Retina (tissue), 1 donor: Measurements from ENCODE around the gene STUM.

Source experiments
- DNase-seq: peaks from one replicate; pipeline ENCODE4 v3.0.0-alpha.2; 2016

STUM gene

DNA sequence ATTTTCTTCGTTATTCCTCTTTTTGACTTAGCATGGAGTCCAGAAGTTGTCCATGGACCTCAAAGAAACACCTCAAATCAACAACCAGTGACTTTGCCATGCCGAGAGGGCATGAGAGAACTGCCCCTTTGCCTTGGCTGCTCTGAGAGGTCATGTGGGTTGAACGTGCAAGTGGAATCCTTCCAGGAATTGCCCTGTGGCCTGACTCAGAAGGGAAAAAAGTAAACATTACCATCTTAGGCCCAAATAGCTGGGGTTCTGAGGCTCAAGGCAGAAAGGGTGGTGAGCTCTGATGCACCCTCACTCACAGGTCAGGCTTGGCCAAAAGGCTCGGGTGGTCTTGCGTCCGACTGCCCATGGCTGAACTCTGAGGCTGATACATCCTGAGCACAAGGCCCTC lies 15.1 kb downstream of the STUM start:
- DNase-seq = no peak

DNA sequence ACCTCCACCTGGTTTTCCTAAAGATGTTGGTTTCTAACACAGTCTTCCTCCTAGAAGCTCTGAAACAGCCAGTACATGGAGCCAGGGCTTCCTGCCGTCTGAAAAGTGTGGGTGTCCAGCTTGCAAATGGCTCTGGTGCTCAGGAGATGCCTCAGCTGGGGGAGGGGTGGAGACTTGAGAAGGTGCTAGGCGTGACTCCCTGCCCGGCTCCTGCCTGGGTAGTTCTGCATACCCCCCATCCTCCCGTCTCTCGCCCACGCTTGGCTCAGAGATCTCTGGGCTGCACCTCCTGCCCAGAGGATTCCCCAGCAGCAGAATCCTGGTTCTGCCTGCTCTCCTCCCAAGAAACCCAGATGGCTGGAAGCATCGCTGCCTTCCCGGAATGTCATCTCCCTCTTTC lies 16.9 kb downstream of the STUM start:
- DNase-seq = no peak

DNA sequence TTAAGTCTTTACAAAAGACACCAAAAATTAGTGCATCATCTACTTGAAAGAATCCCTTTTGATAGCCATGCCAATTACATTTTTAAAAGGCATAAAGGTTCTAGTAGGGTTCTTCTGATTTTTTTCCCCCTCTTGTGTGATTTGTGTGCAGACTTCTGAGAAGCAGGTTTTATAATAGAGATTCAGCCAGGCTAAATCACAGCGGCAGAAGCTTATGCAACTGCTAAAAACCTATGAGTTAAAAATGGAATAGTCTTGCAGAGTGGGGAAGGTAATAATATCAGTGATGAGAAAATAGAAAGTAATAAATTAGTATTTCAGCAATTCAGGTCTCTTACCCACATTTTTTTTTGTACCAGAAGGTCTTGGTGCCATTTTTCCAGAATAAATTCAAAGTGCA lies 17.7 kb downstream of the STUM start:
- no peak for DNase-seq

DNA sequence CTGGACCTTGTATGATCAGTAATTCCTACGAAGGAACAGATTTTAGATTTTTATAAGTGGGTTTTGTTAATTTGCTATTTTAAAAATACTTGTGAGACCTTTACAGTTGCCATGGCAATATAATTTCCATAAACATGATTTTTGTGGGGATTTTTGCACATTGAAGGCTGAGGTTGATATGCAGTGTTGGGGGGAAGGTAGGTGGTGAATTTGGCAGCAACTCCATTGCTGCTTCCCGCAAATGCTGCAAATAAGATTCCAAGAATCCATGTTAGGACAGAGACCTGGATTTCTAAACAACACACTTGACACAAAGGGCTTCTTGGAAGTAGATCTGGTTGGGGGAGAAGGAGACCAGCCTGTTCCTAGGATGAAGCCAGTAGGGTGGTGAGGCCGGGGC lies 18.2 kb downstream of the STUM start:
- DNase-seq = no peak

DNA sequence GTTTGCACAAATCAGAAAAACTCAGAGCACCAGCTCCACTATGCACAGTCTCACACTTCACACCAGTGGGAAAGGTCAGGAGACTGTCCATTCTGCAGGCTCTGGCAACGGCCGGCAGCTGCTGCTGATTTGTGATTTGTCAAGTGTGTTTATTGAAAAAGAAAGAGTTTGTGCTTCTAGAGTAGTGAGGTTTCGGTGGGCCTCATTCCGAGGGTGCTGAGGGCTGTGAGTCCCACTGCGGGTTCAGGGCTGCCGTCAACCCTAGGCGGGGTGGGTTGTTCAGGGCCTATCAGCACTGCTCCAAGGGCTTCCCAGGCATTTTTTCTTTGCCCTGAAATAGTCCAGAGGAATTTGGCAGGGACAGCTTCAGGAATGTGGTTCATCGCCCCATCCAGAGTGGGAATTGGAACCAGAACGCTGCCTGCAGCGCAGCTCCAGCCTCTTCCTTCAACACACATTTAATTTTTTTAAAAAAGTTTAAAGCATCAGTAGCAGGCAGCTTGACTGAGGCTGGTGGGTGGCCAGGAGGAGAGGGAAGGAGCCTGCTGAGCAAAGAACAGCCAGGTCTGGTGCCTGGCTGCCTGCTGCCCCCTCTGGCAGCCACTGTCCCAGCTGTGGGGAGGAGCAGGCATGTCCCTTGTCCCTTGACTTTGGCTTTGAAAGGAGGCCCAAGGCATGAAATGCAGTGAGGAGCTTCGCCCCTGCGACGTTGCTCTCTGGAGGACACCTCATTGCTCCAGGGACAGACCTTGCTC lies 19.7 kb downstream of the STUM start:
- DNase-seq = no peak

DNA sequence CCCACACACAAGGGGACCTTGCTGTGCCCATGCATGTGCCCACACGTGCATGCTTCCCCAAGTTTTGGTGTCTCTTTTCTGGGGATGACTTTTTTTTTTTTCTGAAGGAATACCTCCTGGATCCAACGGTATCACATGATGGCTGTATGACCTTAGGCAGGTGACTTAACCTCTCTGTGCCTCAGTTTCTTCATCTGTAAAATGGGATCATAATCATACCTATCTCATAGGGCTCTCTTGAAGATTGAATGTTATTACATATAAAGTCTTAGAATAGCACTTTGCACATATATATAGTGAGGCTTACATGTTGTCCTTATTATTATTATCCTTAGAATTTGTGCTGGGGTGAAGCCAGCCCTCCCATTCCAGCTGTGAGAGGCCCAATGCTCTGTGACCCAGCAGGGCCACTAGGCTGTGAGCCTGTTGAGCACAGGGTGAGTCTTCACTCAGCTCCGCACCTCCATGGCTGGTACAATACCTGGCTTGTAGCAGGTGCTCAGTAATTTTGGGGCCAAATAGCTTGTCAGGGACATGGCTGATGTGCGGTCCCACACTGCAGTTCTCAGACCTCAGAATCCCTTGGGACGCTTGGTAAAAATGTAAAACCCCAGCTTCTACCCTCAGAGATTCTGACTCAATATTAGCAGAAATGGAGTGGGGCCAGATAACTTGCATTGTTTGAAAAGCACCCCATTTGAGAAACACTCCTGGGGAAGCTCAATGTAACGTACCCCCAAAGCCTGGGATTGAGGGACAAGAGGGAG lies 20.6 kb downstream of the STUM start:
- no peak for DNase-seq

DNA sequence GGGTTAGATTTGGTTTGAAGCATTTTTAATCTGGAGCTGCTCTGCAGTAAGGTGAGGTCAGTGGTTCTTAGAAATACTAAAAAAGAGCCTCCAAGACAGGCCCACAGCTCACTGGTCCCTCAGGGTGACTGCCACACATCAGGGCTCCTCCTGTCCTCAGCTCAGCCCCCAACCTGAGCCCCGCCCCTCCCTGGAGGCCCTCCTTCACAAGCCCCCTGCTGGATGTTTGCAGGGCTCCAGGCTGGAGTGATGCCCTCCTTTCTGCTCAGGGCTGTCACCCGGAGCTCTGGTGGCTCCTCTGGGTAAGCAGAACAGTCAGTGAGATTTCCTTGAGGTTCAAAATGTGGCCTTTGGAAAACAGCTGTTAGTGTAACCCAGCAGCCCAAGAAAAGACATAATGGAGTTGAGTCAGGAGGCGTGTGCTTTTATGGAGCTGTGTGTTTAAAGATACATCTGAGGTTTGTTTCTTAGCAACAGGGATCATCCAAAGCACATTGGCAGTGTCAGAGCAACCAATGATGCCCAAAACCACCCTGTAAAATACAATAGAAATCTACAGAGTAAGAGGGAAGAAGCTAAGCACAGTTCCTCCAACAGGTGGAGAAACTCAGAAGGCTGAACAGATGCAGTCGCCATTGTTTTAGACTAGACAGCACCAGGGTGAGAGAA lies 21.4 kb downstream of the STUM start:
- no peak for DNase-seq

DNA sequence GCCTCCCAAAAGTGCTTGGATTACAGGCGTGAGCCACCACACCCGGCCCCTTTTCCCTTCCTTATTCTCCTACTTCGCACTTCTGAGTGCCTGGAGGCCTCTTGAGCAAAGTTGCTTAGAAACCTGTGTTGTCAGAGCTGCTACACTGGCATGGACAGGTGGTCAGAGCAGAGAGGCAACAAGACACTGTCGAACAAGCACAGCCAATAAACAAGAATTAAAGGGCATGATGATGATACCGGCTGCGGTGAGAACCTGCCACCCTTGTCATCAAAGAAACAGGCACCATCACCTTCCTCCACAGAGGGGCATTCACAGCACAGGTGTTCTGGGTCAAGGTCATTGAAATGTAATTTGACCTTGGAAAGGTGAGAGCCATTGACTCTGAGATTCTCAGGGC lies 23.3 kb downstream of the STUM start:
- DNase-seq = no peak

DNA sequence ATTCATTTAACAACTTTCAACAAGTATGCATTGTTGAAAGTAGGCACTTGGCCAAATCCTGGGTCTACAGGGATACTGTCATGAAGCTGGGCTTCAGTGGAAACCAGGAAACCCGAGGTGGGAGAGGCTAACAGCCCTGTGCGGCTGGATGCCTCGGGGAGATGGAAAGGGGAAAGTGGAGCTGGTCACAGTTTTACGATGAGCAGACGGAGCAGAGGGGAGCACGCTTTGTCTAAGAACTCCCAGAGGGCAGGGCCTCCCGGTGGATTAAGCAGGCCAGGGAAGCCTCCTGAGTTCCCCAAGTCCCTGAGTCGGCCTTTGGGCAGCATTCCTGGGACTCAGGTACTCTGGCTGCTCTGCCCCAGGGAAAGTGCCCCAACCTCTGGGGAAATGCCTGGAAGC lies 23.8 kb downstream of the STUM start:
- DNase-seq = no peak

DNA sequence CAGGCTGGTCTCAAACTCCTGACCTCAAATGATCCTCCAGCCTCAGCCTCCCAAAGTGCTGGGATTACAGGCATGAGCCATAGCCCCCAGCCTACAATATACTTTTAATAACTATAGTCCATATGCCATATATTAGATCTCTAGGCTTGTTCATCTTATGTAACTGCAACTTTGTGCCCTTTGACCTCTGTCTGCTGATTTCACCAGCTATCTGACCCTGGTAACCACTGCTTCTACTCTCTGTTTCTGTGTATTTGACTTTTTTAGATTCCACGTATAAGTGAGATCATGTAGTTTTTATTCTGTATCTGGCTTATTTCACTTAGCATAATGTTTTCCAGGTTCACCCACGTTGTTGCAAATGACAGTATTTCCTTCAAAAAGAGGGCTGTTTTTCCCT lies 25.5 kb downstream of the STUM start:
- DNase-seq = no peak

DNA sequence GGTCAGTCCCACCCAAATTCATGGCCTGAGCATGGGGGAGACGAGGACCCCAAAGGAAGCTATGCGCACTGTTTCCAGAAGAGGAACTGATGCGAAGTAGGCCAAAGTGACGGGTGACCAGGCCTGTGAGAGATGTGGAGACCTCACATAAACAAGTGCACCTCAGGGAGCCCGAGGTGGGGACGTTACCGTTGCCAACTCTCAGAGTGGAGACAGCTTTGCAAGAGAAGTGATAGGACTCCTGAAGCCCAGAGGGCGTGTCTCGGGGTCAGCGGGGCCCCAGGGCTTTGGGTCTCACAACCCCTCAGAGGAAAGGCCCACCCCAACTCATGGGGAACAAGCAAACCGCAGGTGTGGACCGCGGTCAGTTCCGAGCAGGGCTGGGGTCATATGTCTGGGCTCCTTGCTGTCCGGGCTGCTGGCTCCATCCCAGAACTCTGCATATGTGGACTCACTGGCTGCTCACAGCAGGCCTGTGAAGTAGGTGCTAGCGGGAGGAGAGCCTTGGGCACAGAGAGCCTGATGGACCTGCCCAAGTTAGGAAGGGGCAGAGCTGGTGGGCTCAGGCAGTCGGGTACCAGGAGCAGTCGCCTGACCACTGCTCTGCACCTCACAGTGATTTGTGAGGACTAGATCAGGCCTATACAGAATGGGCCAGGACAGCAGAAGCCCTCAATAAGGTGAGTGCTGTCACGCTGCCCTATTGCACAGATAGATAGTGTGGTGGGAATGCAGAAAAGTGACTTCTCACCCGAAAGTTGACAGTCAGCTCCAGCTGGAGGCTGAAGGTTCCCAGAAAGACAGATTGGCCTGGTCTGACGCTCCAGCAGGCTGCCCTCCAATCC lies 26.2 kb downstream of the STUM start:
- no peak for DNase-seq

DNA sequence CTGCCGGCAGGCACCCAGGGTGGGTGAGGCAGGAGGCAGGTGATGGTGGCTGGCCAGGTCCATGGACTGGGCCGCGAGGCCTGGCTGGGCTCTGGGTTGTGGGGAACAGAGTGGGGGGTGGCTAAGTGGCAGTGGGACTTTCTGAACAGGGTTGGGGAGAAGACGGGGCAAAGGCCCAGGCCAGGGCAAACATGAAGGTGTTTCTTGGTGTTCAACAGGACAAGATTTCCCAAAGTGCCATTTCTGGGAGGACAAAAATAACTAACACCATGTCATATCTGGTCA lies 26.8 kb downstream of the STUM start:
- DNase-seq = no peak

DNA sequence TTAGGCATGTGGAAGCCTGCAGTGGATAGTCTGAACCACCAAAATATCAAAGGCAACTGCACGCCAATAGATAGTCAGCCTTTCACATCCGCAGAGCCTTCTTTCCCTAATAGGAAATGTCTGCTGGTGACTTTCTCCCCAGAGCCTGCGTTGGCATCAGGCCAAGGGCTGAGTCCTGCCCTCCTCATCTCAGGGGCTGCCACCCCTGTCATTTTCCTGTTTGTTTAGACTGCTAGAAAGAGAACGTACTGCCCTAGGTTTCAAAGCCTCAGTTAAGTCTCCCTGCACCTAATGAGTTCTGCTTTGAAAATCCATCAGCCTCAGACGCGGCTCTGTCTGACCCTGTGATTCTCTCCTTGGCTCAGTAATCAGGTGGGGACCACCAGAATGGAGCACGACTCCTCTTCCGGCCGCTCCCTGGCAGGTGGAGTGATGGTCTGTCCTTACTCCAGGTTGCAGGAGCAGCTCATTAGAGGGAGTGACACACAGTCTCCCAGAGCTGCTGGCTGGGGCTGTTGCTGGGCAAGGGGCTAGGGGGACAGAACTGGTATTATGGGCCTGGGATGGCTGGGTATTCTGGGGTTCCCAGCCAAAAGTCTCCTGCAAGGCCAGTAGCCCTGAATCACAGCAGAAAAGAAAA lies 27.3 kb downstream of the STUM start:
- DNase-seq = no peak

DNA sequence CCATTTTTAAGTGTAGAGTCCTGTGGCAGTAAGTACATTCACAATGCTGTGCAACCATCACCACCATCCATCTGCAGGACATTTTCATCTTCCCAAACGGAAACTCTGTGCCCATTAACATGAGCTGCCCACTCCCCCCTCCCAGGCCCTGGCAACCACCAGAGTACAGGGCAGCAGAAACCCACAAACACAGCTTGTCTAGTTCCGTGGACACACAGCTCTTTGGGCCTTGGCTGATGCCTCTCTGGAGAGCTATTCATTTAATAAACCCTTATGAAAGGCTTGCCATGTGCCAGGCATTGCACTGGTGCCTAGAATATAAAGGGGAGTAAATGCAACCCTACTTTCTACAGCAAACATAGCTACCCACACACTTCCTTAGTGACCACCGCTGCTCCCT lies 28.0 kb downstream of the STUM start:
- DNase-seq = no peak

DNA sequence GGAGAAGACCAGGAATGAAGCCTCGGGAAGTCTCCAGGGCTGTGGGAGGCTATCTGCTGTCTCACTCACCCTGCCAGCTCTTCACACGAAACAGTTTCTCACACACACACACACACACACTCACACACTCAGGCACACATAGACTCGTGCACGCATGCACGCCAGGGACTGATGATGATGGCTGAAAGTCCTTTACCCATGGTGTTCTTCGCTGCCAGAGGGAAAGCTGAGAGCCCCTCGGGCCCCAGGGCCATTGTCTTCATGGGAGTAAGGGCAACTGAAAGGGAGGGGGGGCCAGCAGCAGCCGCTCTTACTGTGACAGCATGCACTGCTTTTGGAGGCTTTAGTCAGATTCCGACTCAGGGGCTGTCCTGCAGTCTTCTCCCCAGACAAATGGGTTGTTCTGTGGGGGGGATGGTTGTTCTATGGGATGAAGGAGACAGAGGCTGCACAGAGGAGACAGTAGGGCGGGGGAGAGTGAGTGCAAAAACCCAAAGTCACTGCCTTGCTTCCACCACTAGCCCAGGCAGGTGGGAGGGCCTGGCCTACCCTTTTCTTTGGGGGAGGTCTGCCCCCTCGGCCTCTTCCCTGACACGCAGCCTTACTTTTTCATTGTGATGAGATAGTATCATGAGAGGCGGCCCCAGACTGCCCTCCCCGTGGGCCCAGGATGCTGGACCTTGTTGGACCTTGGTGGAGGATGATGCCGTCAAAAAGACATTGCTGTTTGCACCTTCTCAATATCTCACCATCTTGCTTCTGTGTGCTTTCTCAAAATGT lies 29.0 kb downstream of the STUM start:
- peak; percentile 72 for DNase-seq

DNA sequence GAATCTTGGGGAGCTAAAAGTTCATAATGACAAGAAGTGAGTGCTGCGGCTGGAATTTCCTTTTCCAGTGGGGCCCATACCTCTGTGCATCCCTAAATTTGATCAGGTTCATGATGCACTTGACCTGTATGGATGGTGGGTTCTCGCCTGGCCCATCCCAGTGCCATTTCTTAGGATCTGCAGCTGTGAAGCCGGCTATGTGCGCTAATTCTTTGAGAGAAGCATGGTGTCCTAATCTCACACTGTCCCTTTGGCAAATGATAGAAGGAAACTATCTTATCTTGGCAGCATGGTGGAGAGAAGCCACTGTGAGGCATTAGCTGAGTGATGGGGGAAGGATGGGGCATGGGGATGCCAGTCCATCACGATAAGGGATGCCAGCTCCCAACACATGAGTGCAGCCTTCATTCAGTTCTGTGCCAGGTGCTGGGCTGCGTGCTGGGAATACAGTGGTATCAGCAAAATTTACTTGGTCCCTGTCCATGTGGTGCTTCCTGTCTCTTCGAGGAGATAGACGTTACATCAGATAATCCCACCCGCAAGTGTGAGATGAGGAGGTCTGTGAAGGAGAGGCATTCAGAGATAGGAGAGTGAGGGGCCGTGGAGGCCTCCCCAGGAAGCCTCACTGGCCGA lies 30.5 kb downstream of the STUM start:
- DNase-seq = no peak

DNA sequence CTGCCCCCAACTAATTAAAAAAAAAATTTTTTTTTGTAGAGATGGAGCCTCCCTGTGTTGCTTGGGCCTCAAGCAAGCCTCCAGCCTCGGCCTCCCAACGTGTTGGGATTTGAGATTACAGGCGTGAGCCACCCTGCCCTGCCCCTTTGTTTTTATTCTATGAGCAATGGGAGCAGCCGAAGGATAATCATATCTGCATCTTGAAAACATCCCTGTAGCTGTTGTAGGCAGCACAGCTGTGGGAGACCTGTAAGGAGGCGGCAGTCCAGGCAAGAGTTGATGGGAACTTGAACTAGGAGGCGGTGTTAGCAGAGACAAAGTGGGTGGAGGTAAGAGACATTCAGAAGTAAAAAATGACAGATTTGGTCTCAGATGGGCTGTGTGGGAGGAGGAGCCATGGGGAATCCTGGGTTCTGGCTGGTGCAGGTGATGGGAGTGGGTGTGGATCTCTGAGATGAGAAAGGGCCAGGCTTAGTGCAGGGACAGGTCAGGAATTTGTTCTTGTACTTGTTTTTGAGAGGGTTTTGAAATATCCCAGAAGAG lies 31.3 kb downstream of the STUM start:
- no peak for DNase-seq

DNA sequence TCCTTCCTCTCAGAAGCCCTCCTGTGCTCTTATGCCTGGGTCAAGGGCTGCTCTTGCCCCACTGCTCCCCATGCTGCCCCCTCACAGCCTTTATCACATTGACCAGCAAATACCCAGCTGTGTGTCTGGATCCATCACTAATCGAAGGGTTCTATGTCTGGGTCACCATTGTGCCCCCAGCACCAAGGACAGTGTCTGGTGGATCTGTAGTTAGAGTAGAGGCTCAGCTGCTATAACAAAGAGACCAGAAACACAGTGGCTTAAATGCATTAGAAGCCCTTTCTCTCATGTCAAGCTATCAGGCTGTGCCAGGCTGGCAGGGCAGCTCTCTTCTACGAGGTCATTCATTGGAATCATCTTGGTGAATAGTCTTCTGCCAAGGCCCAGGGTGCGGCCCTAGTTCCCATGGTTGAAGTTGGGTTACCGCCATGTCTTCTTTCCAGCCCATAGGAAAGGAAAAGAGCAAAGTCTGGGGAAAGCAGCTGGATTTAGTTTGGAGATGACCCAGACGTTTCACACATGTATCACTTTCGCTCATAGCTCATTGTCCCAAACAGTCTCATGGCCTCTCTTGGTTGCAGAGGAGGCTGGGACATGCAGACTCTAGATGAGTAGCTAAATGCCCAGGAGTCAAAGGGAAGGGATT lies 32.2 kb downstream of the STUM start:
- no peak for DNase-seq

DNA sequence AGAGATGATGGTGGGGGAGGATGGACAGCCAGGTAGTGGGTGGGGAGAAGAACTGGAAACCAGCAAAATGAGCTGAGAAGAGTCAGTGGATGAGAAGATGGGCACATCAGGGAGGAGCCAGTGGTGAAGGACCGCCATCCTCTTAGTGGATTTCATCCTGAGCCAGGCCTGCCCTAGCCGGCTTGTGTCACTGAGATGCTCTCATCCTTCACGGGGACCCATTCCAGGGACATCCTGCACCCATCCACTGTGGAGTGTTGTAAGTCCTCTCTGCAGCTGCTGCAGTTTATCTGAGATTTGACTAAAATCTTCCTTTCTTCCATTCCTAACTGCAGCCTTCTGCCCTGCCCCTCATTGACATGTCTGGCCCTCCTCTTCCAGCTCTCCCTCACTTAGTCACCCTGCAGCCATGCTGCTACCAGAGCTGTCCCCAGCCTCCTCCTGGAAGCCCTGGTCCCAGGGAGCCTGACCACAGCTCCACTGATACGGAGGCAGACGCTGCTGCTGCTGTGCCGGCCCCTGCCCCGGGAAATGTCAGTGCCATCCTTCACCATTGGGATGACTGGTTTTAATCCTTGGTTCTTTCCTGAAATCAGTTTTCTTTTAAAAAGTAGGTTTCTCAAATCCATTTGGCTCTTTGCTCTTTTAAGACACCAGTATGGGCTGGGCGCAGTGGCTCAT lies 33.2 kb downstream of the STUM start:
- no peak for DNase-seq

DNA sequence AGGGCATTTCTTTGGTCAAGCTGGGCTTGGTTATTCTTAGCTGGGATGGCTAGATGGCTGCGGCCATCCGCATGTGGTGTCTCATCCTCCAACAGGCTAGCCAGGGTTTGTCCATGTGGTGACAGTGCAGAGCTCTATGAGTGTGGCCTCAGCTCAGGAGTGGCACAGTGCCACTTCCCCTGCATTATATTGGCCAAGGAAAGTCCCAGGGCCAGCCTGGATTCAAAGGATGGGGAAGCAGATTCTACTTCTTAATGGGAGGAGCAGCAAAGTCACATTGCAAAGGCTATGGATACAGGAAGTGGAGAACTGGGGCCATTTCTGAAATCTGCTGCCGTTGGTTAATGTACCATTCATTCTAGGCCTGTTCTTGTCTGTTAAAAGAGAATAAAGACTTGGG lies 34.4 kb downstream of the STUM start:
- no peak for DNase-seq
